CD4-positive, alpha-beta T cell treated with Interleukin-12 subunit alpha and Interleukin-12 subunit beta, for 1 hour (primary cell): ENCODE results near the gene CLMP.

Source experiments
- DNase-seq: peaks from one replicate; pipeline ENCODE4 v3.0.0-alpha.2; 2020

Gene CLMP

DNA sequence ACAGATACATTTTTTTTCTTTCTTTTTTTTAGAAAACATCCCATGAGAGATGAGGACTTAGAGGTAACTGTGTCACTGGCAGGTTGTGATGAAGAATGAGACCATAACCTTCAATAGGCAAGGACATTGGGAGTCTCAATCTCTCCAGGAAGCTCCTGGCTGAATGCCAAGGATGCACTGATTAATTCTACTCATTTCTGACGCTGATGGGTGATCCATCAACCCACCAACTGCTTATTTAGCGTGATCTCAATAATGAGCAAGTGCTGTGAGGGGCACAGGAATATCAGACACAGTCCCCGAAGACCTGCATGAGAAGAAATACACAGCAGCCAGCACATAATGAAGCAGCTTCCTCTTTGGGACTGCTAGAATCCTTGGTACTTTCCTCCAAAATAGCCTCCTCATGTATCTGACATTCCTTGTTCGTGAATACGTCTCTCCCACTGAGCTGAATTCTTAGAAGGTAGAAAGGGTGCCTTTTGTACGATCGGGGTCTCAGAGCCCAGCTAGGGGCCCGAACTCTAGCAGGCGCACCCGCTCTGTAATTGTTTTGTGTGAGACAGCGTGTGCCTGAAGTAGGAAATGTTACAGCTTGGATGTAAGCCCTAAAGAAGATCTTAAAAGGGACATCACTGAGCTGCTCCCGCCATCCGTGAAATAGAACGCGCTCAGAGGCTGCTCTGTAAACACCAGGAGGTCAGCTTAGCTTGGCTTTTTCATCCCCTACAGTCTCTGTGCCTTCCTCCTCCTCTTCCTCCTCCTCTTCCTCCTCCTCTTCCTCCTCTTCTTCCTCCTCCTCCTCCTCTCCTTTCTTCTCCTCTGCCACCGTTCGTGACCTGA is 7.2 kb downstream of the CLMP start:
- no peak for DNase-seq

DNA sequence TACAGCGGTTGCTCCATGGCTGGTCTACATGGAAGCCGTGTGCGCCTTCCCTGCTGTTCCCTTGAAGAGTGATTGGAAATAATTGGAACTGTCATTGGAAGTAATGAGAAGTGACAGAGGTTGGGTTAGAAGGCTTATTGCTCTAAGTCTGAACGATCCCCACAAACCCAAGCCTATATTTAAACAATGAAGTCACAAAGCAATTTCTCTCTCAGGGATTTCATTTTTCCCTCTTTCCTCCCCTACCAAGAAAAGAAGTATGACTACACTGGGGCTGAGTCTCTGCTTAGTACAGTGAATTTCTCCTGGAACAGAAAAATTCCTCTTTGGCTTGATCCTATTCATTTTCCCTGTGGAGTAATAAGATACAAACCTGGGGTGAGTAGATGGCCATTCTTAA is 7.8 kb downstream of the CLMP start:
- no peak for DNase-seq

DNA sequence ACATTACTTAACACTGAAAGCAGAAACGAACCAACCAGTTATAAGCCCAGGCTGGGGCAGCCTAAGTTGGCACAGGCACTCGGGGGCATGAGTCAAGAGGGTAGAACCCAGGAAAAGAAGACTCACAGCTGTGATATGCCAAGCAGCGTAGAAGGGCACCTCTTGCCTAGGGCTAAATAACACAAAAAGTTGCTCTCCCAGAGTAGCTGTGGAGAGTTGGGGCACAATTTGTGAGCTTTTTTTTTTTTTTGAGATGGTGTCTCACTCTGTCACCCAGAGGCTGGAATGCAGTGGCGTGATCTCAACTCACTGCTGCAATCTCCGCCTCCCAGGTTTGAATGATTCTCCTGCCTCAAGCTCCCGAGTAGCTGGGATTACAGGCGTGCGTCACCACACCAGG is 8.8 kb downstream of the CLMP start:
- DNase-seq, result no peak

DNA sequence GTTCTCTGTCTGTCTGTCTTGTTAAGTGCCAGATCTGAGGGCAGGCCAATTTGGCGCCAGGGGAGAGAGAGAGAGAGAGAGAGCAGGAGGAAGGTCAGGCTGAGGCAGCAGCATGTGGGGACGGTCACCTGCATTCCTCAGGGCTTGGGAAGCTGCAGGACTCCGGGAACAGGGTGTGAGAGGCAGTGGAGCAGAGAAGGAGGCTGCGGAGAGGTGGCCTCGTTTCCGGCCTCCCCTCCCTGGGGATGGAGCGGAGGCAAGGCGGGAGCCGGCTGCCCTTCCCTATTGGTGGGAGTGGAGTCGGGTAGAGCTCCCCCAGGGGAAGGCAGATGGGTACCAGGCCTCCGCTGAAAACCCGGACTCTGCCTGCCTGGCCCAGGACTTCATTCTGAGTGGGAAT is 9.7 kb downstream of the CLMP start:
- no peak for DNase-seq

DNA sequence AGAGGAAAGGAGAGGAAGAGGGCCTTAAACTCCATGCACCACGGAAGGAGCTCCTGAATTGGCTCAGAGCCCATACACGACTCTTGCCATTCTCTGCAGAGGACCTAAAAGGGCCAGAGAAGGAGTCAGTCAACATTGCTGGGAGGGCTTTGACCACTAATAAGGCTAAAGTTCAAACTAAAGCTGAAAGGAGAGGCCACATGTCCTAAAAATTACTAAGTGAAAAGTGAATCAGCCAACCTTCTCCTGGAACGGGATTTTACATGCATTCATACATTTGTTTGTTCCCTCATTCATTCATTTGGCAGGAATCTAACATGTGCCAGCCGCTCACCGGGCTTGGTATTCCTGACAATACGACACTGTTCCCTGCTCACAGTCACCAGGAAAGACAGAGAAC is 10.5 kb downstream of the CLMP start:
- DNase-seq, result no peak

DNA sequence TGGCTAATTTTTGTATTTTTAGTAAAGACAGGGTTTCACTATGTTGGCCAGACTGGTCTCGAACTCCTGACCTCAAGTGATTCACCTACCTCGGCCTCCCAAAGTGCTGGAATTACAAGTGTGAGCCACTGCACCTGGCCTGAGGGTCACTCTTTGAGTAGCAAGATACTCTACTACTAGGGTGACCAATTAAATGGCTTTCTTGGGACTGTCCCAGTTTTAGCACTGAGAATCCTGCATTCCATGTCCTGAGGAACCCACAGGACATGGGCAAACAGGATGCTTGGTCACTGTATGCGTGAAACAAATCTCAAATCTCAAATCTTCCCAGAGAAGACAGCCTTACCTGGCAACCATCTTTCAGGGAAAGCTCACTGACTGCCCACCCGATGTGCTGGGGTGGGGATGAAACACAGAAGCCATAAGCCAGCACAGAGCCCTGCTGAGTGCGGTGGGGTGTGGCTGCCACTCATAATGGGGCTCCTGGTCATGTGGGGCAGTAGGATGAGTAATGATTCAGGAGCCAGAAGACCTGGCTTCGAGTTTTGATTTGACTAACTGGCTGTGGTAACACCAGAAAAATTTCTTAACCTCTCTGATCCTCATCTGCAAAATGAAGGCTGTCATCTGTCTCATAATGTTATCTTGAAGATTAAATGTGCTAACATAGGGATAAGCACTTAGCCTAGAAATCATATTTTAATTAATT is 11.5 kb downstream of the CLMP start:
- DNase-seq, result no peak

DNA sequence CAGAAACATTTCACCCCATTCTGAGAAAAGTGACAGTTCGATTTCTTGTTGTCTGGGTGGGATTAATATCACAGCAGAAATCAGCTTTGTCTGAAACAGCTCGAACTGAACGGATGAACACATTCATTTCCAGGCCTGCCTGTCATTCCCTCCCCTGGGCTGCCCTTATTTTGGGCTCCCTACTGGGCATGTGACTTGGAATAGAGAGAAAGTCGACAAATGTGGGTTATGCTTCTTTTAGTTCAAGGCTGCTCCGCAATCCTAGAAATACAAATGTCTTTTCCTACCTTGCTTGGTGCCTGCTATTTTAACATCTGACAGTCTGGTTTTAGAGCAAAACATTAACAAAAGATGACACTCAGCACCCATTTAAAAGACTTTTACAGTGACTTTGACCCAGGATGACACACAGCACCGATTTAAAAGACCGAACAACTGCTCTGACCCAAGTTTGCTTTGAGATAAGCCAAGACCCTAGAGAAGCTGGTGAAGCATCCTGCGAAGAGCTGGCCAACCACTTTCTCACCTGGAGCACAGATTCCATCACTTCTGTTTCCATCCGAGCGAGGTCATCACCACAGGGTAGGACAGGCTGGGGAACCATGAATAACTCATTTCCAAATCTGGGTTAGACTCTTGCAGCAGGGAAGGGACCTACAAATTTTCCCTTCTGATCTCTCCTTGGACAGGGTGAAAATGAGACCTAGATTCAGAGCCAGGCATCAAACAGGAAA is 13.1 kb downstream of the CLMP start:
- DNase-seq, result no peak

DNA sequence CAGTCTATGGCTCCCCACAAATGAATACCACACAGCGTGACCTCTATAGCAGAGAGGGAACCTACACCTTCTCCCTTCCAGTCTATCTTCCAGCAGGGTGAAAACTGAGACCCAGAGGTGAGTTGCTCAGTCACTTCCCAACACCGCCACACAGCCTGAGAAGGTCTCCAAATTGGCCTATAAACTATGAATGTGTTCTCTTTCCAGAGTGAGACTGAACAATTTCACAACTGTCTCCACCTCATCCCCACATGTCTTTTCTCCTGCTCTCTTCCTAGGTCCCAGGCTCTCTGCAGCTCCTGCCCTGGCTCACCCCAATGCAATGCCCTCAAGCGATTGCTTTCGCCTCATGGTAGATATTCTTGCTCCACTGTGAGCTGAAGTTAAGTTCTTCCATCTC is 14.0 kb downstream of the CLMP start:
- no peak for DNase-seq

DNA sequence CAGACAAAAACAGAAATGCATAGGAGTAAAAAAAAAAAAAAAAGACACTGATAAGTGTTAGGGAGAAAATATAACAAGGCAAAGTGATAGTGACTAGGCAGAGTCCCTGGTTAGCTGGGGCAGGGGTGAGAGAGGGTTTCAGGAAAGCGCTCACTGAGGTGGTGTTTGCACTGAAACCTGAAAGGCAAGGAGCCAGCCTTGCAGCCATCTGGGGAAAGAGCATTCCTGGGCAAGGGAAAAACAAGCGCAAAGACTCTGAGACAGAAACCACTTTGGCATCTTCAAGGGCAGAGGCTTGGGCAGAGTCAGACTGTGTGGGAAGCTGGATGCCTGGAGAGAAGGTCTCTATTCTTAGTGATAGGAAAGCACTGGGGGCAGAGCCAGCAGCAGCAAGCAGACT is 14.5 kb downstream of the CLMP start:
- DNase-seq, result no peak

DNA sequence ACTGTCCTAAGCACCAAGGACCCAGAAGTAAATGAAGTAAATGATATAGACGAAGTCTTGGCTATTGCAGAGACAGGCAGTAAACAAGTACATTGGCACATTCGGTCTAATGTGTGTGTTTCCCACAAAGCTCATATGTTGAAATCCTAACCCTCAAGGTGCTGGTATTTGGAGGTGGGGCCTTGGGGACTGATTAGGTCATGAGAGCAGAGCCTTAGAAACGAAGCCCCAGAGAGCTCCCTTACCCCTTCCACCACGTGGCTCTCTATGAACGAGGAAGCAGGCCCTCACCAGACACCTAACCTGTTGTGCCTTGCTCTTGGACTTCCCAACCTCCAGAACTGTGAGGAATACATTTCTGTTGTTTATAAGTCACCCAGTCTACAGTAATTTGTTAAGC is 14.9 kb downstream of the CLMP start:
- DNase-seq, result no peak

DNA sequence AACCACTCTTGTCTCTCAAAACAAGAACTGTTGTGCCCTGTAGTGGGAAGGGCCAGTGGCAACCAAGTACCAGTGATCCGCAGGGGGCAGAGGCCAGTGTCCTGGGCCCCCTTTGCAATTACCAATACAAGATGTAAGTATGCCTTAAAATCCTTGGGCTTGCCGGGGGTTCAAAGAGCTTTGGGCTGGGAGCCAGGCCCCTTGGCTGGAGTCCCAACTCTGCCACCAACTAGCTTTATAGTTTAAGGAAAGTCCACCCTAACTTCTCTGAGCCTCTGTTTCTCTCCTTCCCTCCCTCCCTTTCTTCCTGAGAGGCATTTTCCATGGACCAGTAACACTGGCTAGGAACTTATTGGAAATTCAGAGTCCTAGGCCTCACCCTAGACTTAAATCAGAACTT is 15.5 kb downstream of the CLMP start:
- no peak for DNase-seq

DNA sequence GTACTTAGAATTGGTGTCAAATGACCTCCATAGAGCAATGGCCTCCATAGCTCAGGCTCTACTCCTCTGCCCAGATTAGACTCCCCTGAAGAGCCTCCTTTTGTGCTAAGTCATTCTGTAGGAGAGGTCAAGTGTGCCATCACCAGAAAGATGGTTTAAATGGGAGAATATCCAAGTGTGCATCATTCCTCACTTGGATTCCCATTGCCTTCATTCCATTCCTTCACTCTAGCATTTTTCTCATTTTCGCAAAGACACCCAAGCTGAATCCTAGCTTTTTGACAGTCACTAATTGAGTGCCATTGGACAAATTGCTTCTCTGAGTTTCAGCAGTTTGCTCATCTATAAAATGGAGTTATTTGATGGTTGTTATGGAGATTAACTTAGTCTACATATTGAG is 16.9 kb downstream of the CLMP start:
- no peak for DNase-seq

DNA sequence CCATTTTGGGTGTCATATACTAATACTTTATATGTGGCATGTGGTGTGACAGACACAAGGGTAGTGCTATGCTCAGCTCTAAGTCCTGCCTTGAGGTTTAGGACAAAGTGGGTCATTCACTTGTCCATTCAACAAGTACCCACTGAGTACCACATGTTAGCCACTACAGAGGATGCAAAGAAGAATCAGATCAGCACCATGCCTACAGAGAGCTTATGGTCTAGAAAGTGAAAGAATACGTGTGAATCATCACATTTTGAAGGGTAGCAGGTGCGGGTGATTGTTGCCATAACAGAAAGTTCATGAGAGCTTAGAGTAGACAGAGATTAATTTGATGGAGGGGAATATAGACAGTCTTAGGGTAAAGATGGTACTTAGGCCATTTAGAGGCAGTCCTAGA is 18.3 kb downstream of the CLMP start:
- DNase-seq, result no peak

DNA sequence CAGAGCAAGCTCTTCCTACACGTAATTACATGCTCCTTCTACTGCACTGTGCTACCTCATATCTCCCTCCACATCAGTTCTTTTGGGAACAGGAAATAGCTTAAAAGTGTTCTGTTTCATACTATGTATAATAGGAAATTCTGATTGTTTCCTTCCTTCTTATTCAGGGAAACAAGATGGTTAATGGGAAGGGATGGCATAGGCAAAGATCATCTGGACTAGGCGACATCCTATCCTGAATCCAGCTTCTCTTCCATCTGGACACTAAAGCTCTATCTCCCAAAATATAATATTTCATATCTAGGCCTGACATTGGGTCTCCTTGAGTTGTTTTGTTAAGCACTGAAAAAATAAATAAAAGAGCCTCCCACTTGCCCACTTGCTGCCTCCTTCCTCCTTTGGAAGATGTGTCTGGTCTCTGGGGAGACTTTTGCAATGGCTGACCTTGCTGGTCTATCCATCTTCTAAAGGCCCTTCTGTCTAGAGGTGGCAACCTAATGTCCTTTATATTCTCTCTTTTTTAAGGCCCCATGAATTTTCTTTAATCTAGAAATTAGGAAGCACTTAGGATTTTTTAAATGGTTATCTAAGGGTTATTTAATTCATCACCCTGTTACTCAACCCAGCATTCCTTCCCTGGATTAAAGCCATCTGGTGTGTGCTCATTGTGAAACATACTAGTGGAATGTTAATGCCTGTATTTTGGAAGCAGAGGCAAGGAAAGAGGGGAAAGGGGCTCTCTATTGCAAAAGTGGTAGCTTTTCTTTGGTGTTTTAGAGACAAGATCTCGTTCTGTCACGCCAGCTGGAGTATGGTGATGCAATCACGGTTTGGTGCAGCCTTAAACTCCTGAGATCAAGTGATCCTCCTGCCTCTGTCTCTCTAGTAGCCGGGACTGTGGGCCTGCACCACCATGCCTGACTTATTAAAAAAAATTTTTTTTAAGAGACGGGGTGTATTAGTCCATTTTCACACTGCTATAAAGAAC is 20.6 kb downstream of the CLMP start:
- no peak for DNase-seq

DNA sequence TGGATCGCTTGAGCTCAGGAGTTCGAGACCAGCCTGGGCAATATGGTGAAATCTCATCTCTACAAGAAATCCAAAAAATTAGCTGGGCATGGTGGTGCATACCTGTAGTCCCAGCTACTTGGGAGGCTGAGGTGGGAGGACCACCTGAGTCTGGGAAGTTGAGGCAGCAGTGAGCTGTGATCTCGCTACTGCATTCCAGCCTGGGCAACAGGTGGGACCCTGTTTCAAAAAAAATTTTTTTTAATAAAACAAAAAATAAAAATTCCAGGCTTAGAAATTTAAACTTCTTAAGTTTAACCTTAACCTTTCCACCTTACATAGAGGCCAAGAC is 21.2 kb downstream of the CLMP start:
- no peak for DNase-seq

DNA sequence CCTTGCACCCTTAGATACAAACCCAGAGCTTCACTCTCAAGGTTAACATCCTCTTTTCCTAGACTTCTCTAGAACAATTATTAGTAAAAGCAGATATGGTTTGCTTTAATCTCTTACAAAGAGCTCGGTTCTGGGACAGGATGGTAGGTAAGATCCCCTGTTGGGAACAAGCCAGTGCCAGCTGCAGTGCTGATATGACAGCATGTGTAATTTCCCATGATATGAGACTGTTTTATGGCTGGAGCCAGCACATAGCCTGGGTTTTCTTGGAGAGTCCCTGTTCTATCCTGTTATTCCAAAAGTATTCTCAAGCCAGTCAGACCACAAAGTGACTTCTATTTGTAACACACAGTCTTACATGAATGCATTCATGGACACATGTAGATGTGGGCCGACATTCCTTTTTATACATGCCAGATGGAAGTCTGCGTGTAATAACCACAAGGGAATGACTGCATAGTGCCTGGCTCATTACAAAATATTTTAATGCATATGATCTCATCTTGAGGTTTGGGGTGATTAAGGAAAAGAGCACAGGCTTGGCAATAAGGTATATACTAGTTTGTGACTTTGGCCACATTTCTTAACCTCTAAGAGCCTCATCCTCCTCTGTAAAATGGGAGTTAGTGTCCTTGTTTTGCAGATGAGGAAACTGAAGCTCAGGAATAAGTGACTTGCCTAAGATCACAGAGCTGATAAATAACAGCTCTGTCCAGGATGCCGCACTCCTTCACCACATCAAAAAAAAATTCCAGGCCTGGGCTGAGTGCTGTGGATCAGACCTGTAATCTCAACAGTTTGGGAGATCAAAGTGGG is 21.8 kb downstream of the CLMP start:
- no peak for DNase-seq

DNA sequence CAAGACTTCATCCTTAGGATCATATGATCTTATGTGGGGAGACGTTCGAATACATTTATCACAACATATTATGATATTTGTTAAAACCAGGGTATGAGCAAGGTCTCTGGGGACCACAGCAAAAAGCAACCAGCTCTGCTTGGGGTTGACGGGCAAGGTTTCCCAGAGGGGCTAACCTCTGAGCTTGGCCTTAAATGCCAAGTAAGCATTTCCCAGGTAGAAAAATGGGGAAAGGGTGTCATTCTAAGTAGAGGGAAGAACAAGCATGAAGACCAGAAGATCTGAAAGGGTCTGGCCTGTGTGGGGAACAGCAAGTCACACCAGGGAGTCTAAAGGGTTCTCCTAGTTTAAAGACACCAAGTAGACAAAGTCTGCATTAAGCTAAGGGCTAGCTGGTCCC is 24.1 kb downstream of the CLMP start:
- DNase-seq, result no peak

DNA sequence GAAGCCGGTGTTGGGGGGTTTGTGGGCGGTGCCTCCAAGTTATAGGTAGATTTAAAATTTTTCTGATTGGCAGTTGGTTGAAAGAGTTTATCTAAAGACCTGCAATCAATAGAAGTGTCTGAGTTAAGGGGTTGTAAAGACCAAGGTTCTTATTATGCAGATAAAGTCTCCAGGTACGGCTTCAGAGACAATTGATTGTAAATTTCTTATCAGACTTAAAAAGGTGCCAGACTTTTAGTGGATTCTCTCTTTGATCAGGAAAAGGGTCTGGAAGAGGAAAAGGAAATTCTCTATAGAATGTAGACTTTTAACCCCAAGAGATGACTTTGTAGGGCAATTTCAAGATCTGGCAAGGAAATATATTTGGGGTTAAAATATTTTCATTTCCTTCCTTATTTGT is 25.2 kb downstream of the CLMP start:
- DNase-seq, result no peak

DNA sequence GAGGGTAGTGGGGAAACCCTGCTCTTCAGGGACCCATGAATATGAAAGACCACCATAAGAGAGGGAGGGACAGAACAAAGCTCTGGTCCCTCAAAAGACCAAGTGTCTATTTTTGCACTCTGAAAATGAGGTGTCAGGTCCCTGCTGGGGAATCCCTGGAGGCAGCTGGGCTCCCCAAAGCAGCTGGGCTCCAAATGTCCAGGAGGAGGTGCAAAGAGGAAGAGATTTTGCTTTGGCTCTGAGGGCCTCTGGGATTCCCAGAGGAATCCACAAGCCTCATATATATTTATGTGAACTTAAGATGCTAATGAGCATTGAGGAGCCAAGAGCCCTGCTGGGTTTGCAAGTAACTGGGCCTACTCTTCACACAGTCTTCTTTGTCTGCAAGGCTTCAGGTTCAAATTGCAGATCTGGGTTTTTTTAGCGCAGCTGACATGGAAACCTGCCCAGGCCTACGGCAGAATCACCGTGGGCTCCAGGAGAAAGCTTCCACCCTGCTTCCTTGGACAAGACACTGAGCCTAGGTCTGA is 26.0 kb downstream of the CLMP start:
- DNase-seq, result no peak

DNA sequence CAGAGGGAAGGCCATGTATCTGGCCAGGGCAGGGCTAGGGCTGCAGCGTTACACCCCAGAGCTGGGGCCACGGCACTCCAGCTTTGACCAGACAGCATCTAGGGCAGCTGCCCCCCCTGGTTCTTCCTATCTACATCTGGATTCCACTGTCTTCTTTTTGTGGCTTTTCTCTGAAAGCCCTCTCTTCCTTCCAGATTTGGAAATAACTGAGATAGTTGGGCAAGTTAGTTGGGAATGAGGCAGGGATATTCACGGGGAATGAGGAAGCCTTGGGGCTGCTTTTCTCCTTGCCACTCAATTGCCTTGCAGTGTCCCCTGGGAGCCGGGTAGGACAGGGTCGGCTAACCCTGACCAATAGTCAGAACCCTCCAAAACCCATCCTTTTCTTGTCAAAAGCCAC is 26.8 kb downstream of the CLMP start:
- DNase-seq, result no peak

DNA sequence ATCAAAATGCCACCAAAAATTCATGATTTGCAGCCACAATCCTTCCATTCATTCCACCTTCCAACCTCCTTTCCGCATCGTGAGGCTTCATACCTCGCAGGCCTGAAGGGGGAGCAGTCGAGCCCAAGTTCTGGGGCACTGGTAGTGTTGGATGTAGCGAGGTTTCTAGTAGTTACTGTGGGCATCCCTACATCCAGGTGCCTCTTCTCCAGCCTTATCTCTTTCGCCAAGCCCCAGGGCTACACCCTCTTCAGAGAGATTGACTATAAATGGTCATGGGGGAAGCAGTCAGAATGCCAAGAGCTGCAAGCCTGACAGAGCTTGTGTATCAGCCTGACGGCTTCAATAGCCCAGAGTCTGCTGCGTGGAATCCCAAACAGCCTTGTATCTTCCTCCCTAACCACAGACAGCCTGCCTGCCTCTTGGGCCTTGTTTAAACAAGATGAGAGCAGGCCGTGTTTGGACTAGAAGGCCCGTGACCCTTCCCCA is 28.9 kb downstream of the CLMP start:
- DNase-seq, result no peak
